ENCODE measurements around the gene OGFR. TPM values are rescaled to one million over a fixed set of nuclear protein-coding genes. Genes with fewer than 3 reads are reported as not detected.

OGFR gene
- total RNA-seq, 1 experiment from 2014 or later = 78.9 TPM

DNA sequence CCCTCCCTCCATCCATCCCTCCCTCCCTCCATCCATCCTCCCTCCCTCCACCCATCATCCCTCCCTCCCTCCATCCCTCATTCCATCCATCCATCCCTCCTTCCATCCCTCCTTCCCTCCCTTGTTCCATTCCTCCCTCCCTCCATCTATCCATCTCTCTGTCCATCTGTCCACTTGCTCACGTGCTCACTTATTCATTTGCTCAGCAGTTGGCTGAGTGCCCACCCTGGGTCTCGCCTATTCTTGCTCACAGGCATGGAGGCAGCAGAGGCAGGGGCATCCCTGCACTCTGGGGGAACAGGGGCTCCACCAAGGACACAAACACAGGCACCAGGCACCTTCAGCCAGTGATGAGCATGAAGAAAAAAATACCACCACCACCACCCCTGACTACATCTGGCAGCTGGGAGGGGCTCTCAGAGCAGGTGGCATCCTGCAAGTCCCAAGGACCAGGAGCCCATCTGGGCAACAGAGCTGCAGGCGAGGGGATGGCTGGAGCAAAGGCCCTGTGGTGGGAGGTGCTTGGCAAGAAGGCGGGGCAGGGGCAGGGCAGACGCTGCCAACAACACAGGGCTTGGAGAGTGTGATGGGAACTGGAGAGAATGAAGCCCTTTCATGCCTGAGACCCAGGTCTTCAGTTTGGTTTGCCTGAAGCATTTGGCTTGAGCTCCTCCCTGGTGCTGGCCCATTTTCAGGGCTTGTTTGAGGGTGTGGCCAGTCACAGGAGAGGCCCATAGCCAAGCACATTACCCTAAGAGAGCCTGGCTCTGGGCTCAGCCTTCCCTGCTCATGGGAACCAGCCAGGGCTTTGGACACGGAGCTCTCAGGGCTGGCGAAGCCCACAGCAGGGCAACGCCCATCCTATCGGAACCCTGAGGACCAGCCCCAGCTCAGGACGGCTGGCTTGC is 48.6 kb upstream of the OGFR start:
- Histone ChIP-seq H3K4me1 (ENCODE audit: insufficient read depth, low read length) (no peaks in the 10 kb centered on the region), H4K20me1 (ENCODE audit: low read length) (no peaks in the 10 kb centered on the region), H3K9me3 (ENCODE audit: low read length) (no peaks in the 10 kb centered on the region), H2AFZ (ENCODE audit: low read length) (no peak overlapping the region), H3K27ac (ENCODE audit: low read length) (no peak overlapping the region), H3K79me2 (ENCODE audit: low read length) (no peaks in the 10 kb centered on the region), H3K27me3 (ENCODE audit: low read length) (no peaks in the 10 kb centered on the region), H3K9me2 (replicated peaks; ENCODE audit: low read length) (no peaks in the 10 kb centered on the region), H3K4me2 (ENCODE audit: low read length) (no peak overlapping the region), H3K9ac (ENCODE audit: low read length) (no peak overlapping the region), H3K4me3 (ENCODE audit: low read length) (no peak overlapping the region), H3K36me3 (ENCODE audit: low read depth, low read length) (no peaks in the 10 kb centered on the region), H3F3A (ENCODE audit: low read length, unreplicated experiment) (no peaks in the 10 kb centered on the region)
- no TSS peak for BruUV-seq (replicated peaks)
- ATAC-seq = no peak
- CTCF ChIA-PET = no interaction called here
- intact Hi-C loops (cut with micrococcal nuclease) = no loop called here
- no peak for DNase-seq
- POLR2A ChIA-PET (ENCODE audit: unreplicated experiment) = no interaction called here
- TF ChIP-seq EZH2 (IDR thresholded peaks at IDR 0.05; ENCODE audit: low read length, unreplicated experiment) (no peak), EZH2phosphoT487 (IDR thresholded peaks at IDR 0.05; ENCODE audit: borderline replicate concordance, low read length) (no peak)
- TF ChIP-seq, protein P1, sequence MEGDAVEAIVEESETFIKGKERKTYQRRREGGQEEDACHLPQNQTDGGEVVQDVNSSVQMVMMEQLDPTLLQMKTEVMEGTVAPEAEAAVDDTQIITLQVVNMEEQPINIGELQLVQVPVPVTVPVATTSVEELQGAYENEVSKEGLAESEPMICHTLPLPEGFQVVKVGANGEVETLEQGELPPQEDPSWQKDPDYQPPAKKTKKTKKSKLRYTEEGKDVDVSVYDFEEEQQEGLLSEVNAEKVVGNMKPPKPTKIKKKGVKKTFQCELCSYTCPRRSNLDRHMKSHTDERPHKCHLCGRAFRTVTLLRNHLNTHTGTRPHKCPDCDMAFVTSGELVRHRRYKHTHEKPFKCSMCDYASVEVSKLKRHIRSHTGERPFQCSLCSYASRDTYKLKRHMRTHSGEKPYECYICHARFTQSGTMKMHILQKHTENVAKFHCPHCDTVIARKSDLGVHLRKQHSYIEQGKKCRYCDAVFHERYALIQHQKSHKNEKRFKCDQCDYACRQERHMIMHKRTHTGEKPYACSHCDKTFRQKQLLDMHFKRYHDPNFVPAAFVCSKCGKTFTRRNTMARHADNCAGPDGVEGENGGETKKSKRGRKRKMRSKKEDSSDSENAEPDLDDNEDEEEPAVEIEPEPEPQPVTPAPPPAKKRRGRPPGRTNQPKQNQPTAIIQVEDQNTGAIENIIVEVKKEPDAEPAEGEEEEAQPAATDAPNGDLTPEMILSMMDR (conservative IDR thresholded peaks at IDR 0.05; ENCODE audit: low read depth, low read length) = no peak

DNA sequence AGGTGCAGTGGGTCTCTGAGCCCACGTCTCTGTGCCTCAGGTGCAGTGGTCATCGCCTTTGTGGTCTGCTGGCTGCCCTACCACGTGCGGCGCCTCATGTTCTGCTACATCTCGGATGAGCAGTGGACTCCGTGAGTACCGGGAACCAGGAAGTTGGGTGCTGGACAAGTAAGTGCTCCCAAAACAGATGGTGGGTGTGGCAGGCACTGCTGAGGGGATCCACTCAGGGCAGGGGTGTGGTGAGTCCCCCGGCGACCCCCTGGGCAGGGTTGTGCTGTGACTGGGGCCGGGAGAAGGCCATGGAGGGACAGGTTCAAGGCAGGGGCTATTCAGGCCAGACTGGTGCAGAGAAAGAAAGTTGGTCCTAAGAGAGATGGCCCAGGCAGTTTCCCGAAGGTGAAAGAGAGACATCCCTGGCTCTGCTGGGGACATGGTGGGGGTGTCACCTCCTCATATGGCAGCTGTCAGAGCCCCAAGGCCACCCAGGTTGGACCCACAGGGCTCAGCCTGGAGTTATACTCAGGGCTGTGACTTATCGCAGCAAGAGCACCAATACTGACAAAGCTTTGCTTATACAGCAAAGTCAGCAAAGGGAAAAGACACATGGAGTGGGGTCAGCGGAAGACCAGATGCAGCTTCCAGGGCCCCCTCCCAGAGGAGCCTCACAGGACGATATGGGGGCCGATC is 46.3 kb upstream of the OGFR start:
- Histone ChIP-seq H3K27me3 (ENCODE audit: low read length) (no peaks in the 10 kb centered on the region), H3K27ac (ENCODE audit: low read length) (no peak overlapping the region), H4K20me1 (ENCODE audit: low read length) (no peaks in the 10 kb centered on the region), H3K4me2 (ENCODE audit: low read length) (no peak overlapping the region), H3K4me1 (ENCODE audit: insufficient read depth, low read length) (no peaks in the 10 kb centered on the region), H3F3A (ENCODE audit: low read length, unreplicated experiment) (no peaks in the 10 kb centered on the region), H3K79me2 (ENCODE audit: low read length) (no peaks in the 10 kb centered on the region), H3K9me3 (ENCODE audit: low read length) (no peaks in the 10 kb centered on the region), H3K9me2 (replicated peaks; ENCODE audit: low read length) (no peaks in the 10 kb centered on the region), H2AFZ (ENCODE audit: low read length) (no peak overlapping the region), H3K36me3 (ENCODE audit: low read depth, low read length) (no peaks in the 10 kb centered on the region), H3K9ac (ENCODE audit: low read length) (no peak overlapping the region), H3K4me3 (ENCODE audit: low read length) (no peak overlapping the region)
- ChIA-PET CTCF (no interaction called here), POLR2A (ENCODE audit: unreplicated experiment) (no interaction called here)
- ATAC-seq (no peak), DNase-seq (no peak)
- BruUV-seq (replicated peaks) = no TSS peak
- TF ChIP-seq EZH2phosphoT487 (IDR thresholded peaks at IDR 0.05; ENCODE audit: borderline replicate concordance, low read length) (no peak), EZH2 (IDR thresholded peaks at IDR 0.05; ENCODE audit: low read length, unreplicated experiment) (no peak)
- TF ChIP-seq, protein P1 (conservative IDR thresholded peaks at IDR 0.05; ENCODE audit: low read depth, low read length) = no peak
- intact Hi-C loops (cut with micrococcal nuclease) = no loop called here

- Histone ChIP-seq H3K9me3 (ENCODE audit: low read length) (no peaks in the 10 kb centered on the region), H4K20me1 (ENCODE audit: low read length) (no peaks in the 10 kb centered on the region), H3K4me1 (ENCODE audit: insufficient read depth, low read length) (no peaks in the 10 kb centered on the region), H3K4me2 (ENCODE audit: low read length) (no peak overlapping the region), H3K79me2 (ENCODE audit: low read length) (no peaks in the 10 kb centered on the region), H3K4me3 (ENCODE audit: low read length) (no peak overlapping the region), H3K9ac (ENCODE audit: low read length) (no peak overlapping the region), H3K27ac (ENCODE audit: low read length) (no peak overlapping the region), H3K36me3 (ENCODE audit: low read depth, low read length) (no peaks in the 10 kb centered on the region), H2AFZ (ENCODE audit: low read length) (no peak overlapping the region), H3F3A (ENCODE audit: low read length, unreplicated experiment) (no peaks in the 10 kb centered on the region), H3K27me3 (ENCODE audit: low read length) (no peaks in the 10 kb centered on the region), H3K9me2 (replicated peaks; ENCODE audit: low read length) (no peaks in the 10 kb centered on the region)
- CTCF ChIA-PET = no interaction called here
- intact Hi-C loops (cut with micrococcal nuclease) = no loop called here
- BruUV-seq (replicated peaks) = no TSS peak
- ATAC-seq (no peak), DNase-seq (no peak)
- TF ChIP-seq EZH2phosphoT487 (IDR thresholded peaks at IDR 0.05; ENCODE audit: borderline replicate concordance, low read length) (no peak), EZH2 (IDR thresholded peaks at IDR 0.05; ENCODE audit: low read length, unreplicated experiment) (no peak)
- TF ChIP-seq, protein P1 (conservative IDR thresholded peaks at IDR 0.05; ENCODE audit: low read depth, low read length) = no peak
- POLR2A ChIA-PET (ENCODE audit: unreplicated experiment) = no interaction called here
Measured at GRCh38 chr20:62759981-62760431, 44.6 kb upstream of the OGFR start.

All from PC-3 (cell line).